PFSK-1 (cell line): ENCODE results near the gene ARL8B.

Experiments used
- FOXP2 ChIP-seq: optimal IDR thresholded peaks from 2 replicates; pipeline ENCODE3; 2011; ENCODE audit warnings: borderline replicate concordance, control low read depth, inconsistent platforms; ENCODE audit not compliant: insufficient read depth; ENCODE audit errors: extremely low read length, extremely low read depth
- POLR2AphosphoS5 ChIP-seq: IDR thresholded peaks from 2 replicates; pipeline ENCODE4 v1.6.1; 2012; ENCODE audit warnings: low read depth, mild to moderate bottlenecking, control low read depth, low read length, moderate library complexity
- REST ChIP-seq, 2 experiments: IDR thresholded peaks; 2 replicates each; pipeline versions ENCODE4 v1.6.1 to v1.8.0; 2011 to 2012; ENCODE audit warnings: low read depth in 2 of 2, low read length in 2 of 2, control low read depth in 1 of 2, inconsistent platforms in 1 of 2, mild to moderate bottlenecking in 1 of 2, moderate library complexity in 1 of 2; ENCODE audit not compliant: insufficient read depth in 1 of 2
- SIN3A ChIP-seq: IDR thresholded peaks from 2 replicates; pipeline ENCODE4 v1.6.1; 2012; ENCODE audit warnings: mild to moderate bottlenecking, low read length, moderate library complexity, borderline replicate concordance; ENCODE audit not compliant: insufficient read depth
- TAF1 ChIP-seq: IDR thresholded peaks from 2 replicates; pipeline ENCODE4 v1.6.1; 2012; ENCODE audit warnings: low read length, control low read depth, borderline replicate concordance; ENCODE audit not compliant: insufficient read depth

Gene ARL8B

GRCh38 chr3:5168110-5168509 lies 46.0 kb downstream of the ARL8B start:
- no peak for TF ChIP-seq FOXP2
- TF ChIP-seq SIN3A = no peak
- no peak for TF ChIP-seq REST (IDR thresholded peaks at IDR 0.05; ENCODE audit: insufficient read depth in 1 of 2, low read depth in 2 of 2, low read length in 2 of 2)
- TF ChIP-seq TAF1 = no peak
- no peak for TF ChIP-seq POLR2AphosphoS5

- no peak for TF ChIP-seq REST (IDR thresholded peaks at IDR 0.05; ENCODE audit: insufficient read depth in 1 of 2, low read depth in 2 of 2, low read length in 2 of 2)
- no peak for TF ChIP-seq FOXP2
- no peak for TF ChIP-seq SIN3A
- TF ChIP-seq TAF1 = no peak
- TF ChIP-seq POLR2AphosphoS5 = no peak
Measured at GRCh38 chr3:5169807-5170206, 47.7 kb downstream of the ARL8B start.

GRCh38 chr3:5170975-5171374 lies 48.9 kb downstream of the ARL8B start:
- TF ChIP-seq POLR2AphosphoS5 = no peak
- no peak for TF ChIP-seq SIN3A
- no peak for TF ChIP-seq TAF1
- no peak for TF ChIP-seq FOXP2
- TF ChIP-seq REST (IDR thresholded peaks at IDR 0.05; ENCODE audit: insufficient read depth in 1 of 2, low read depth in 2 of 2, low read length in 2 of 2) = no peak

GRCh38 chr3:5172018-5172417 lies 49.9 kb downstream of the ARL8B start:
- TF ChIP-seq FOXP2 (no peak), POLR2AphosphoS5 (no peak), TAF1 (no peak), SIN3A (no peak), REST (IDR thresholded peaks at IDR 0.05; ENCODE audit: insufficient read depth in 1 of 2, low read depth in 2 of 2, low read length in 2 of 2) (no peak)

GRCh38 chr3:5181469-5182141 lies 59.5 kb downstream of the ARL8B start:
- TF ChIP-seq TAF1 = no peak
- TF ChIP-seq POLR2AphosphoS5 = no peak
